Heart left ventricle (tissue), 13 donors: ENCODE measurements around the gene MYLK4.

Experiments used
- CTCF ChIP-seq, 12 donors: fragments of 200-600 bp; sonication (generic) in 4 of 12; IDR thresholded peaks; one replicate each; pipeline versions ENCODE4 v1.5.0 to v1.8.0; 2018 to 2022; ENCODE audit warnings: antibody characterized with exemption in 12 of 12, mild to moderate bottlenecking in 5 of 12
- POLR2A ChIP-seq, 2 donors: fragments of 450-650 bp; IDR thresholded peaks; one replicate each; pipeline ENCODE4 v1.6.1; 2017; ENCODE audit warnings: antibody characterized with exemption in 2 of 2, mild to moderate bottlenecking in 2 of 2, moderate library complexity in 2 of 2
- donor health status: ischemic (EF 13 %, LVEDD 7.1; RV severe dilation, severe dysfunction).
- donor health status: DM: no; HTN: yes; CAD: no.
- donor health status: DM: no; HTN: no; CAD: no.
- donor health status: ischemic (EF 25% LVEDD 6.9; RV normal size, moderate dysfunction).
- donor health status: ischemic (EF 25% LVEDD 5.7; RV mildly dilated, moderate dysfunction).
- donor health status: ischemic (EF 35%, LVEDD 5.7; RV mildly dilated, moderate dysfunction).
- donor health status: nonischemic (EF 11% LVEDD 7.7; RV severe dilation, severe dysfunction).
- donor health status: DM: yes; HTN: yes; CAD: no.
- donor health status: PGD.
- donor health status: ischemic (EF 29% LVEDD 5.4; RV normal size, mild dysfunction).
- donor health status: nonischemic (EF 23%, LVEDD 6.1; RV moderate dilation, normal function).

- TF ChIP-seq CTCF (IDR thresholded peaks at IDR 0.05) (no peak), POLR2A (IDR thresholded peaks at IDR 0.05) (no peak)
These were observed 43.5 kb upstream of the MYLK4 start for GRCh38 chr6:2794171-2794730.
